ELF-1 (cell line): ENCODE measurements around the gene CDS2.
A peak's percentile ranks its signal among the peaks of the same experiment; 100 is the strongest.

Experiments
- DNase-seq: peaks from one replicate; pipeline ENCODE4 v3.0.0-alpha.2; 2016; ENCODE audit warnings: low read depth, low spot score

CDS2 gene

GRCh38 chr20:5212907-5213487 is 86.2 kb downstream of the CDS2 start:
- no peak for DNase-seq

GRCh38 chr20:5214826-5215225 is 88.0 kb downstream of the CDS2 start:
- no peak for DNase-seq

- no peak for DNase-seq
Observed at GRCh38 chr20:5215672-5216304, 89.0 kb downstream of the CDS2 start.

- no peak for DNase-seq
Observed at GRCh38 chr20:5216663-5217062, 89.9 kb downstream of the CDS2 start.

GRCh38 chr20:5217616-5218015 is 90.8 kb downstream of the CDS2 start:
- no peak for DNase-seq

GRCh38 chr20:5220321-5221060 is 93.7 kb downstream of the CDS2 start:
- no peak for DNase-seq

- DNase-seq, result no peak
Observed at GRCh38 chr20:5221061-5221430, 94.2 kb downstream of the CDS2 start.

- DNase-seq, result peak; percentile 28
Observed at GRCh38 chr20:5222919-5223634, 96.3 kb downstream of the CDS2 start.

- DNase-seq, result no peak
Observed at GRCh38 chr20:5230544-5230943, 103.7 kb downstream of the CDS2 start.

- no peak for DNase-seq
Observed at GRCh38 chr20:5234158-5234557, 107.3 kb downstream of the CDS2 start.

- no peak for DNase-seq
Observed at GRCh38 chr20:5234978-5235377, 108.2 kb downstream of the CDS2 start.
